Stimulated activated CD4-positive, alpha-beta T cell treated with anti-CD3 and anti-CD28 coated beads, Interleukin-4, amount 100 ng/mL, for 24 hours (primary cell): ENCODE data around the gene POLR2H.

Source experiments
- DNase-seq: peaks from one replicate; pipeline ENCODE4 v3.0.0-alpha.2; 2020

The POLR2H gene

DNA sequence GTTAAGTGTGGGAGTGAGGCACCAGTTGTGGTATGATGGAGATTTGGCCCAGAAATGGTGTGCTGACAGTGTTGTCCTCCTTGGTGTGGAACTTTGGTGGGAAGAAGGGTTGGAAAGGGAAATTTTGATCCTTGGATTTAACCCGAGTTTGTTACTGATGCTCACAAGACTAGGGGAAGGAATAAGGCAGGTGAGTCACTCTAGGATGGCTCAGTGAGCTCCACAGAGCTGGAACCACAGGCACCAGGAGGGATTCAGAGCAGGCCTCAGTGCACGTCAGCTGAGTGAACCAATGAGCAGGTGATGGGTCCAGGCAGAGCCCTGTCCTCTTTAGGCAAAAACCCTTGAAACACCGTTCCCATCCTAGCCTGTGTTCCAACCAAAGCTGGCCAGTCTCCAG lies 29.8 kb downstream of the POLR2H start:
- DNase-seq: no peak

DNA sequence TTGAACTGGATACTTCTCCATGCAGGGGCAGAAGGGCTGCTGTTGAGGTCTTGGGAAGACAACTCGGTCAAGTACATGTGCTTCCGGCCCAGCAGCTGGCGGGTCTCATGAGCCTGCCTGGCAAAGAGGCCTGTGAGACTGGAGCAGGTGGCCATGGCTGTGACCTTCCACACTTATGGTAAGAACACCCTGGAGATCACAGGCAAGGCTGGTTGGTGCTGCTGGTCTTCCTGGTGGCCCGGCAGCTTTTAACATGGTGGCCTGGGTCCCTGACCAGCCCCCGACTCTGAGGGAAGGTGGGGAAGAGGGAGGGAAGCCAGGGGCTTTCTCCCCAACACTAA lies 33.8 kb downstream of the POLR2H start:
- DNase-seq: no peak

- DNase-seq: no peak
Measured at GRCh38 chr3:184399410-184399809, 37.9 kb downstream of the POLR2H start.

GRCh38 chr3:184405075-184406030 lies 43.8 kb downstream of the POLR2H start:
- DNase-seq: no peak

- DNase-seq: no peak
Measured at GRCh38 chr3:184409331-184409926, 47.9 kb downstream of the POLR2H start.

GRCh38 chr3:184409946-184410500 lies 48.5 kb downstream of the POLR2H start:
- no peak for DNase-seq

DNA sequence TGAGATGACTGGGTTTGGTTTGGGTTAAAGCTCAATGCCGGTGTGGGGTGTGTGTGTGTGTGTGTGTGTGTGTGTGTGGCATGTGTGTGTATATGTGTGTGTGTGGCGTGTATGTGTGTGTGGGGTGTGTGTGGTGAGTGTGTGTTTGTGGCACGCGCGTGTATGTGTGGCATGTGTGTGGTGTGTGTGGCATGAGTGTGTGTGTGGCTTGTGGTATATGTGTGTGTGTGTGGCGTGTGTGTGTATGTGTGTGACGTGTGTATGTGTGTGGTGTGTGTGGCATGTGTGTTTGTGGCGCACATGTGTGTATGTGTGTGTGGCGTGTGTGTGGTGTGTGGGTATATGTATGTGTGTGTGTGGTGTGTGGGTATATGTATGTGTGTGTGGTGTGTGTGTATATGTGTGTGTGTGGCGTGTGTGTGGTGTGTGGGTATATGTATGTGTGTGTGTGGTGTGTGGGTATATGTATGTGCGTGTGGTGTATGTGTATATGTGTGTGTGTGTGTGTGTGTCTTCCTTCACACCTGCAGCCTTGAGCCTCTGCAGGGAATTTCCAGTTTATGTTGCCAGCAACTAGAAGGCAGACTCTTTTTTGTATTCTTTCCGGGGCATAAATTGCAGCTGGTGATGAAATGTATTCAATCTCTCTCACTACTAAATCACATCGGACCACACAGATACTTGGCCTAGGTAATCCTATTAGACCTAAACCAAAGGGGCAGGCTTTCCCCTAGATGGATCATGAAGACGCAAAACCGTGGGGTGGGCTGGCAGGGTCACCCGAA lies 53.1 kb downstream of the POLR2H start:
- DNase-seq: no peak

- no peak for DNase-seq
Measured at GRCh38 chr3:184415203-184415490, 53.6 kb downstream of the POLR2H start.

- peak; percentile 73 for DNase-seq
Measured at GRCh38 chr3:184417619-184418327, 56.3 kb downstream of the POLR2H start.
